Activated T-cell treated with anti-CD3 and anti-CD28 coated beads, Interleukin-2, amount 50 U/mL, for 4 hours (primary cell): ENCODE measurements around the gene THAP7. TPM values are rescaled to one million over a fixed set of nuclear protein-coding genes. Genes with fewer than 3 reads are reported as not detected.

Experiments used
- ATAC-seq, 2 donors: fragments of 200-7000 bp; cut with Tn5 transposase; one replicate each; pipeline ENCODE4 v1.10.0; 2021
- DNase-seq: peaks from one replicate; pipeline ENCODE4 v3.0.0-alpha.2; 2020
- H3K27me3 Mint-ChIP-seq: one replicate; pipeline ENCODE4 v1.8.0; 2021; ENCODE audit warnings: low read depth, mixed read lengths
- H3K36me3 Mint-ChIP-seq: one replicate; pipeline ENCODE4 v1.8.0; 2022; ENCODE audit warnings: mixed read lengths; ENCODE audit not compliant: insufficient read depth
- H3K4me1 Mint-ChIP-seq: one replicate; pipeline ENCODE4 v1.8.0; 2021; ENCODE audit warnings: low read depth, mixed read lengths
- H3K4me3 Mint-ChIP-seq: one replicate; pipeline ENCODE4 v1.8.0; 2021; ENCODE audit warnings: mild to moderate bottlenecking, moderate library complexity, mixed read lengths
- H3K9me3 Mint-ChIP-seq: one replicate; pipeline ENCODE4 v1.8.0; 2021; ENCODE audit warnings: mixed read lengths
- total RNA-seq, 3 donors: library from RNA; stranded (reverse); gene quantifications; one replicate each; pipeline ENCODE4 v1.2.1, GENCODE V29; 2021

Gene THAP7
- total RNA-seq, 3 donors from 2014 or later, result 53.6 to 55.0 (median 53.6) TPM

DNA sequence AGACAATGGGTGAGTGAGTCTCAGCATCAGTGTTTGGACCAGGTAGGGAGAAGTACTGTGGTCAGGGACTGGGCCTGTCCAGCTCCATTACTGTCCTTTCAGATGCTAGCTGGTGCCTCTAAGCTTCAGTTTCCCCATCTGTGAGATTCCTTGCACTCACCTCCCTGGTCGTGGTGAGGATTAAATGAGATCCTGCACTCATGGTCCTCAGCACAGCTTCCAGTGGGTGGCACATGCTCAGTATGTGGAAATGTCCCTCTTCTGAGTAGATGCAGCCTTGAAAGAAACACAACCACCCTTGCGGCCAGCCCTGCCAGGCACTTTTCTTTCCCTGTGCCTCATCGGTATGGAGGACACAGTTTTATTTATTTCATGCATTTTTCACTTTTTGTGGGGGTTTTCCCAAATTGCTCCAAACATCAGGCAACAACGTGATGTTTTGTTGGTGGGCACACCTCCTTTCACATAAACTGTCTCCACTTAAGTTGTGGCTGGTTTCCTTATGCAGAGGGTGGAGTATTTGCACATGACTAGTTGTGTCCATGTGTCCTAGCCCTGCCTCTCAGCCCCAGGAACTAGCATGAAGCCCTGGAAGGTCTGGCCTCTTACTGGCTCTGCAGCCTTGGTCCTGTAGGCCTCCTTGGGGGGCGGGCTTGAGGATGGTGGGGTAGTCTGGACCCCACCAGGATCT is 18.7 kb downstream of the THAP7 start:
- peaks cover 10% of the 10 kb centered on the region for H3K36me3 Mint-ChIP-seq
- peaks cover 38% of the 10 kb centered on the region for H3K4me1 Mint-ChIP-seq
- DNase-seq (no peak), ATAC-seq (no peak)
- H3K4me3 Mint-ChIP-seq, result peak overlapping the region; percentile 97
- H3K9me3 Mint-ChIP-seq, result peaks cover 3% of the 10 kb centered on the region
- peaks cover 3% of the 10 kb centered on the region for H3K27me3 Mint-ChIP-seq

GRCh38 chr22:20982563-20982882 is 19.4 kb downstream of the THAP7 start:
- H3K9me3 Mint-ChIP-seq, result peaks cover 3% of the 10 kb centered on the region
- DNase-seq (no peak), ATAC-seq (peak; percentile 2 to 4)
- H3K27me3 Mint-ChIP-seq, result peaks cover 3% of the 10 kb centered on the region
- H3K4me3 Mint-ChIP-seq, result peak overlapping the region; percentile 97
- peaks cover 10% of the 10 kb centered on the region for H3K36me3 Mint-ChIP-seq
- H3K4me1 Mint-ChIP-seq, result peaks cover 38% of the 10 kb centered on the region

DNA sequence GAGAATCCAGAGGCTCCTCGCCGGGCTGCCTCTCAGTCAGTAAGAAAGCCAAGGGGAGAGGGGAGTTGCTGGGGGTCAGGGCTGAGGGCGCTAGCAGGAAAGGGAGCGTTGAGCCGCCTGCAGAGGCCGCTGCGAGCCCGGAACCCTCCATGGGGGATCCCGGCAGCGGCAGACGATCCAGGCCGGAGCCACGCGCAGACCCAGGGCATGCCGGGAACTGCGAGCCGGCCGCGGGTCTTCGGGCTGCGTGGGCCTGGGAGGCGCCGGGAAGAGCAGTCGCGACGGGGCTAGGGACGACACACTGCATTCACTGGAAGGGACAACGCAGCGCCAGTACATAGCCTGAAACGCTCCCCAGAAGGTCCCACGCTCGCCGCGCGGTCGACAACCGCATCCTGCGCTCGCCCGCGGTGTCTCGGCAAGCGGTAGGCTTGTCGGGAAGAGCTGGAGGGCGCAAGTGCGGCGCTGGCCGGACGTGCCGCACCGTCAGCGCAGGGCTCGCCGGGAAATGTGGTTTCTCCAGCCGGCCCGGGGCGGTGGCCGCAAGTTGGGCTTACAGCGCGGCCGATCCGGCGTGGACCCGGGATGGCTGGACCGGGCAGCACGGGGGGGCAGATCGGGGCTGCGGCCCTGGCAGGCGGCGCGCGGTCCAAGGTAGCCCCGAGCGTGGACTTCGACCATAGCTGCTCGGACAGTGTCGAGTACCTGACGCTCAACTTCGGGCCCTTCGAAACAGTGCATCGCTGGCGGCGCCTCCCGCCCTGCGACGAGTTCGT is 19.9 kb downstream of the THAP7 start, which contains the start of gene LZTR1:
Gene LZTR1 (plus strand): TSS at position 511 of the 776 bp plus-strand sequence. CDS start 75 bp downstream, at position 586.
- Mint-ChIP-seq H3K36me3 (peaks cover 10% of the 10 kb centered on the region), H3K4me3 (peak within 1 kb of the TSS; percentile 97), H3K27me3 (peaks cover 3% of the 10 kb centered on the region), H3K4me1 (peaks cover 38% of the 10 kb centered on the region), H3K9me3 (peaks cover 3% of the 10 kb centered on the region)
- DNase-seq (peak; percentile 56), ATAC-seq (peak; percentile 88 to 90)

GRCh38 chr22:20980938-20981722 is 20.8 kb downstream of the THAP7 start:
- Mint-ChIP-seq H3K36me3 (peaks cover 5% of the 10 kb centered on the region), H3K27me3 (peaks cover 4% of the 10 kb centered on the region), H3K4me1 (peaks cover 38% of the 10 kb centered on the region), H3K4me3 (peak overlapping the region; percentile 97), H3K9me3 (peaks cover 3% of the 10 kb centered on the region)
- ATAC-seq (no peak), DNase-seq (no peak)

GRCh38 chr22:20980523-20980922 is 21.4 kb downstream of the THAP7 start:
- ATAC-seq, result no peak
- H3K4me3 Mint-ChIP-seq, result peak overlapping the region; percentile 97
- peaks cover 5% of the 10 kb centered on the region for H3K36me3 Mint-ChIP-seq
- no peak for DNase-seq
- peaks cover 3% of the 10 kb centered on the region for H3K9me3 Mint-ChIP-seq
- peaks cover 6% of the 10 kb centered on the region for H3K27me3 Mint-ChIP-seq
- peaks cover 38% of the 10 kb centered on the region for H3K4me1 Mint-ChIP-seq

DNA sequence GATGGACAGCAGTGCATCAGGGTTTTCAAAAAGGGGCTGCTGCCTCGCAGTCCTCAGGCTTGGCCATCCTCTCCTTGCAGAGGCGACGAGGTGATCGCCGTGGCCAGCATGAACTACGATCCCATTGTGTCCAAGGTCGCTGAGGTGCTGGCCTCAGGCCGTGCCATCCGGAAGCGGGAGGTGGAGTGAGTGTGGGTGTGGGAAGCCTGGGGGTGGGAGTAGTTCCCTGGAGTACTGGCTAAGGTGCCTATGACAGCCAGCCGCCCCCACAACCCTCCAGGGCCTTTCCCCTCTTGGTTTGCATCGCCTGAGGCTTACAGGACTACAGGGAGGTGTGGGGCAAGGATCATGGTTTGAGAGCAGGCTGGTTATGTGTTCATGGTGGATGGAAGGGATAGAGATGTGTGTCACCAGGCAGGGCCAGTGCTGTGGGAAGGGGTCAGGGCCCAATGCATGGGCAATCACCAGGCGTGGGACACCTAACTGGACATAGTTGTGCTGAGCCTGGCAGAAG is 21.9 kb downstream of the THAP7 start:
- Mint-ChIP-seq H3K4me3 (peak overlapping the region; percentile 97), H3K9me3 (peaks cover 3% of the 10 kb centered on the region), H3K36me3 (peaks cover 5% of the 10 kb centered on the region), H3K27me3 (peaks cover 6% of the 10 kb centered on the region), H3K4me1 (peaks cover 38% of the 10 kb centered on the region)
- DNase-seq (no peak), ATAC-seq (no peak)

DNA sequence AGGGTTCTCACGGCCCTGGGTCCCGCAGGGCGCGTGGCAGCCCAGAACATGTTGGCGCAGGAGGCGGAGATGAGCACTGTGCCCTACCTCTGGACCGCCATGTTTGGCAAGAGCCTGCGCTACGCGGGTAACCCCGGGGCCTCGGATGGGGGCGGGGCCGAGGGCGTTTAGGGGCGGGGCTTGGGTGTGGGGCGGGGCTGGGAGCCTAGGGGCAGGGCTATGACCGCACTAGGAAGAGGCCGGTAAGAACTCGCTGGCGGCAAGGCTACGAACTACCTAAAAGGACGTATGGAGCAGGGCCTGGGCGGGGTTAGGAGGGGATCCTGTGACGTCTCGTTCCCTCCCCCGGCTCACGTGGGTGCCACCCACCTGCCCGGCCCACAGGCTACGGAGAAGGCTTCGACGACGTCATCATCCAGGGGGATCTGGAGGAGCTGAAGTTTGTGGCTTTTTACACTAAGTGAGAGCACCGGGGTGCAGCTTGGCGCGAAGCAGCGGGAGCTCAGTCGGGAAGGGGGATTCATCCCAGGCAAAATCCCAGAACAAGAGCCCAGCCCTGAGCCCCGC is 22.6 kb downstream of the THAP7 start:
- H3K4me1 Mint-ChIP-seq, result peaks cover 38% of the 10 kb centered on the region
- ATAC-seq (peak; percentile 67 to 68), DNase-seq (peak; percentile 60)
- peaks cover 3% of the 10 kb centered on the region for H3K9me3 Mint-ChIP-seq
- H3K27me3 Mint-ChIP-seq, result peaks cover 6% of the 10 kb centered on the region
- H3K36me3 Mint-ChIP-seq, result peaks cover 5% of the 10 kb centered on the region
- H3K4me3 Mint-ChIP-seq, result peak overlapping the region; percentile 75

- peaks cover 3% of the 10 kb centered on the region for H3K9me3 Mint-ChIP-seq
- DNase-seq (no peak), ATAC-seq (no peak)
- H3K4me3 Mint-ChIP-seq, result no peak overlapping the region
- H3K27me3 Mint-ChIP-seq, result peaks cover 6% of the 10 kb centered on the region
- H3K4me1 Mint-ChIP-seq, result peaks cover 32% of the 10 kb centered on the region
- no peaks in the 10 kb centered on the region for H3K36me3 Mint-ChIP-seq
Observed at GRCh38 chr22:20978419-20978818, 23.5 kb downstream of the THAP7 start.

DNA sequence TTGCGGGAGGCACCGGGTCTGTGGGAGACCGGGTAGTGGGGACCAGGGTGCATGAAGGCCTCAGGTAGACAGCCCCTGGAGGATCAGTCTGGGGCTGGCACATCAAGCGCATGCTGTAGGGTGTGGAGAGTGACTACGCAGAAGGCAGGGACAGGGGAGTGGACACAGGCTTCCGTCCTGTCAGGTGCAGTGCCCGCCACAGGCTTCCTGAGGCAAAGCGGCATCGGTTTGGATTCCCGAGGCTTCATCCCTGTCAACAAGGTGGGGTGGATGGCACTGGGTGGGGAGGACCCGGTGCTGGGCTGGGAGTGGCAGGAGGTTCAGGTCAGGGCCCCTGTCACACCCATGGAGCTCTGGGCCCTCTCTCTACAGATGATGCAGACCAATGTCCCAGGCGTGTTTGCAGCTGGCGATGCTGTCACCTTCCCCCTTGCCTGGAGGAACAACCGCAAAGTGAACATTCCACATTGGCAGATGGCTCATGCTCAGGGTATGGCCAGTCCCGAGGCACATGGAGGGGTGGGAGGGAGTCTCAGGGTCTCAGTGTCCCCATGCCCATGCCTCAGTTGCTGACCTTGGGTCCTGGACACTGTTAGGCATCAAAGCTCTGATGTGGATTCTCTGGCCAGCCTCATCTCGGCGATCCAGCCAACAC is 24.3 kb downstream of the THAP7 start:
- Mint-ChIP-seq H3K4me1 (peaks cover 27% of the 10 kb centered on the region), H3K9me3 (peaks cover 3% of the 10 kb centered on the region), H3K4me3 (no peak overlapping the region), H3K36me3 (no peaks in the 10 kb centered on the region), H3K27me3 (peaks cover 6% of the 10 kb centered on the region)
- ATAC-seq (no peak), DNase-seq (no peak)

DNA sequence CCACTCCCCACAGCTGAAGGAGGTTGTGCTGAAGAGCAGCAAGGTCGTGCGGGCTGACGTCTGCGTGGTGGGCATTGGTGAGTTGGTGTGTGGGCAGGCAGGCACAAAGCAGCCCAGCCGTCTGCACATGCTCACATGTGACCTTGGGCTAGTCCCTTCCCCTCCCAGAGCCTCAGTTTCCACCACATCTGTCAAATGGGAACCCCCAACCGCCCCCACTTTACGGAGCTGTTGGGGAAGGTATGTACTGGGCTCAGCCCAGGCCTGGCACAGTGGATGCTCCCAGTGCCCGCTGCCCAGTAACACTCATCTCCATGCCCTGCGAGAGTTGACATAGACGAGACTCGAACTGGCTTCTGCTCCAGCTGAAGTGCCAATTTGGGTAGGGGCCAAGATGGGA is 24.9 kb downstream of the THAP7 start:
- Mint-ChIP-seq H3K36me3 (no peaks in the 10 kb centered on the region), H3K4me1 (peaks cover 25% of the 10 kb centered on the region), H3K4me3 (no peak overlapping the region), H3K27me3 (peaks cover 6% of the 10 kb centered on the region), H3K9me3 (peaks cover 3% of the 10 kb centered on the region)
- no peak for DNase-seq
- no peak for ATAC-seq

GRCh38 chr22:20976291-20976877 is 25.5 kb downstream of the THAP7 start:
- no peak for DNase-seq
- no peak for ATAC-seq
- Mint-ChIP-seq H3K4me1 (peaks cover 24% of the 10 kb centered on the region), H3K36me3 (no peaks in the 10 kb centered on the region), H3K27me3 (peaks cover 6% of the 10 kb centered on the region), H3K4me3 (no peak overlapping the region), H3K9me3 (peaks cover 3% of the 10 kb centered on the region)

- Mint-ChIP-seq H3K9me3 (peaks cover 3% of the 10 kb centered on the region), H3K27me3 (peaks cover 6% of the 10 kb centered on the region), H3K4me1 (peaks cover 17% of the 10 kb centered on the region), H3K36me3 (no peaks in the 10 kb centered on the region), H3K4me3 (no peak overlapping the region)
- DNase-seq, result no peak
- ATAC-seq, result no peak
Observed at GRCh38 chr22:20975541-20976290, 26.2 kb downstream of the THAP7 start.
